ENCODE measurements around the gene PARP16.

- TF ChIP-seq POLR2A (IDR thresholded peaks at IDR 0.05): no peak
- TF ChIP-seq, protein P1, sequence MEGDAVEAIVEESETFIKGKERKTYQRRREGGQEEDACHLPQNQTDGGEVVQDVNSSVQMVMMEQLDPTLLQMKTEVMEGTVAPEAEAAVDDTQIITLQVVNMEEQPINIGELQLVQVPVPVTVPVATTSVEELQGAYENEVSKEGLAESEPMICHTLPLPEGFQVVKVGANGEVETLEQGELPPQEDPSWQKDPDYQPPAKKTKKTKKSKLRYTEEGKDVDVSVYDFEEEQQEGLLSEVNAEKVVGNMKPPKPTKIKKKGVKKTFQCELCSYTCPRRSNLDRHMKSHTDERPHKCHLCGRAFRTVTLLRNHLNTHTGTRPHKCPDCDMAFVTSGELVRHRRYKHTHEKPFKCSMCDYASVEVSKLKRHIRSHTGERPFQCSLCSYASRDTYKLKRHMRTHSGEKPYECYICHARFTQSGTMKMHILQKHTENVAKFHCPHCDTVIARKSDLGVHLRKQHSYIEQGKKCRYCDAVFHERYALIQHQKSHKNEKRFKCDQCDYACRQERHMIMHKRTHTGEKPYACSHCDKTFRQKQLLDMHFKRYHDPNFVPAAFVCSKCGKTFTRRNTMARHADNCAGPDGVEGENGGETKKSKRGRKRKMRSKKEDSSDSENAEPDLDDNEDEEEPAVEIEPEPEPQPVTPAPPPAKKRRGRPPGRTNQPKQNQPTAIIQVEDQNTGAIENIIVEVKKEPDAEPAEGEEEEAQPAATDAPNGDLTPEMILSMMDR (IDR thresholded peaks at IDR 0.05): no peak
- no peak for TF ChIP-seq POLR2AphosphoS5 (IDR thresholded peaks at IDR 0.05)
These were observed 42.0 kb downstream of the PARP16 start for GRCh38 chr15:65244638-65245037.
